AG10803 (cell line): ENCODE measurements around the gene SHISA4.

Experiments
- DNase-seq: peaks from one replicate; pipeline ENCODE4 v3.0.0; 2010; ENCODE audit warnings: low read depth
- H3K4me3 ChIP-seq: 2 replicates; pipeline ENCODE4 v1.5.1; 2011; ENCODE audit warnings: mild to moderate bottlenecking, low read length, control low read depth
- CTCF ChIP-seq: conservative IDR thresholded peaks from 2 replicates; pipeline ENCODE4 v1.5.1; 2011; ENCODE audit warnings: mild to moderate bottlenecking, low read length, control low read depth, inconsistent platforms

SHISA4 gene

GRCh38 chr1:201894343-201895119 lies 5.8 kb downstream of the SHISA4 start:
- no peak overlapping the region for H3K4me3 ChIP-seq
- no peak for DNase-seq
- TF ChIP-seq CTCF = no peak

GRCh38 chr1:201895120-201895665 lies 6.5 kb downstream of the SHISA4 start:
- no peak for DNase-seq
- TF ChIP-seq CTCF = no peak
- no peak overlapping the region for H3K4me3 ChIP-seq

DNA sequence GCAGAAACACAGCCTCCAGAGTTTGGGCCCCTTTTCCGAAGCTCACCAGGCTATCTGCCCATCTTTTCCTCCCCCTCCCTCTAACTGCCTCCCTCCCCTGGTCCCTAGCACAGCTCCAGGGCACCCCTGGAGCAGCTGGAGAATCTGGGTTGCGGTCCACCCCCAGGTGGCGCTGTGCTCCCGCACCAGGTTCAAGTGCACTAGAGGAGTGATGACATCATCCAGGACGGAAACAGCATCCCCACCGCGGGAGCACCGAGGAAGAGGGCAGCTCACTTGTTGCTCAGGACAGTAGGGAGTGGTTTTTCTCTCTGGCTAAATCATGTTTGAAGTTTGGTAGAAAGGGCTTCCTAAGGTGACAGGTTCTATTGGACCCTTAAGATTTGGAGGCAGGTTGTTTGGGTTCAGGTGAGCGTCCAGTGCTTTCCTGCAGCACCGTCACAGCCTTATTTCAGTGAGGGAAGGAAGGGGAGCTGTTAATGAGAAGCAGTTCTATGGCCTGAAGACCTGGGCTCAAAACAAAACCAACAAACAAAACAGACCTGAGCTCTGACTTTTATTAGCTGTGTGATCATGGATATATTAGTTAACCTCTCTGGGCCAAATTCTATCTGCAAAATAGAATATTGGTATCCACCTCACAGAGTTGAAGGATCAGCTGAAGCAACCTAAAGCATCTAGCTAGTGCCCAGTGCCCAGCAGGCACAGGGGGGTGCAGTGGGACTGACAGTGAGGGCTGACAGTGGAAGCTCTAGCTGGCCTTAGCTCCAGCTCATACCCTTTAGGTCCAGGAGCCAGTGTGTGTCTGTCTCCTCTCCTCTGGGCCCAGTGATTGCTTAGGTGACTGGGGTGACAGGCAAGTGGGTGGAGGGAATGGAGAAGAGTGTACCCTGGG lies 7.5 kb downstream of the SHISA4 start:
- no peak overlapping the region for H3K4me3 ChIP-seq
- DNase-seq = peak; percentile 88
- TF ChIP-seq CTCF = peak; percentile 92

GRCh38 chr1:201896951-201897391 lies 8.3 kb downstream of the SHISA4 start:
- peak; percentile 21 for TF ChIP-seq CTCF
- DNase-seq = peak; percentile 80
- H3K4me3 ChIP-seq = no peak overlapping the region

- DNase-seq = no peak
- no peak overlapping the region for H3K4me3 ChIP-seq
- TF ChIP-seq CTCF = no peak
Measured at GRCh38 chr1:201898240-201898894, 9.7 kb downstream of the SHISA4 start.

DNA sequence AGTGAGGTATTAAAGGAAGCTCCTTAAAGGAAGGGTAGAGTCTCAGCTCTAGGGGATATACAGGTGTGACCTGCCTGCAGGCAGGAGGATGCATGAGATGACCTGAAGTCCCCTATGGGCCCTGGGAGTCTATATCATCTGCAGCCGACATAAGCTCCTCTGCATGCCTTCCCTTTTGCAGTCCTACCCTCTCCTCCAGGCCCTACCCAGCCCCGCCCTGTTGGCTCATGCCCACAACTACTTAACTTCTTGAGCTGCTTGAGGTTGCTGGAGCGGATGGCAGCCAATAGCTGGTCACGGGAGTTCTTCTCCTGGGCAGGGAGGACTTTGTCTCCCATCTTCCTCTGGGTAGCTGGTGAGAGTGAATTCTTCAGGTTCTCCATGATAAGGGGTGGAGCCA lies 10.3 kb downstream of the SHISA4 start:
- H3K4me3 ChIP-seq = no peak overlapping the region
- TF ChIP-seq CTCF = no peak
- DNase-seq = no peak
